Stimulated activated CD4-positive, alpha-beta T cell treated with anti-CD3 and anti-CD28 coated beads, Interleukin-2, amount 100 ng/mL, for 4 hours (primary cell): ENCODE measurements around the gene PFDN2.
A peak's percentile ranks its signal among the peaks of the same experiment; 100 is the strongest.
"Not testable (repeated sequence)": the region's sequence is repeated elsewhere in the genome, so short reads cannot be mapped to it uniquely, and the experiment has no call there.

Experiments
- DNase-seq: peaks from one replicate; pipeline ENCODE4 v3.0.0-alpha.2; 2020; ENCODE audit warnings: low read depth

PFDN2 gene

GRCh38 chr1:161138431-161138830 lies 20.6 kb upstream of the PFDN2 start:
- DNase-seq, result no peak

- DNase-seq, result no peak
Observed at GRCh38 chr1:161137881-161138280, 20.0 kb upstream of the PFDN2 start.

GRCh38 chr1:161133220-161133740 lies 15.4 kb upstream of the PFDN2 start:
- no peak for DNase-seq

DNA sequence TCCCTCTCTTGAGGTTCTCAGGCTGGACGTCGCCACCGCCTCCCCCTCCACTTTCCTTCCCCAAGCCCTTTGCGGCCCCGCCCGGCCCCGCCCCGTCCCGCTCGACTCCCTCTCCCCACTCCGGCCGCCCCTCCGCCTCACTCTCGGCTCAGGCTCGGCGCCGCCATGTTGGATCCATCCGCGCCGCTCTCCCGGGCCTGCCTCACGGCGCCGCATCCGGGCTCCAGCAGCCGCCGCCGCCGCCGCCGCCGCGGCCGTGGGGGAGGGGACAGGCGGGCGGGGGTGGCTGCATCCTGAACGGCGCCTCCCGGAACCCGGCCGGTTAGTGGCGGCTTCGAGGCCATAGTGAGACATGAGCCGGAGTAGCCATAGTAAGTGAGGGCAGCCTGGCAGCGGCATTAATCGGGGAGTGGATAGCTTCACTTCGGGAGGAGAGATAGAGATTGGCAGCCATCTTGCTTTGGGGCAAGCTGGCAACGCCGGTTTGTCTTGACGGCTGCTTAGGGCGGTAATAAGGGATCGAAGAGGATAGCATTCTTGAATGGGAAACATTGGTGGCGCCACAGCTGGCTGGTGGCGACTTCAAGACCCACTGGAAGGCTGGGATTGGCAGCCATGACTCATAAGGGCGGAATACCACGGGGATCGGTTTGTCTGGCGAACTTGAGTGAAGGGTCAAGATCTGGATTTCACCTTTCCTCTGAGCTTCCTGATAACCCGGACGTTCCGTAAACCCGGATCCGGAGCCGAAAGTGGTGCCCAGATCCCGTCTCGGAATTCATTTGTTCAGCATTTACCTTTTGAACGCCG lies 14.8 kb upstream of the PFDN2 start, which contains the start of gene DEDD:
Gene DEDD (minus strand): TSS at position 258 of the 810 bp plus-strand sequence. CDS start 8,205 bp downstream, outside the sequence.
- DNase-seq, result peak; percentile 88

DNA sequence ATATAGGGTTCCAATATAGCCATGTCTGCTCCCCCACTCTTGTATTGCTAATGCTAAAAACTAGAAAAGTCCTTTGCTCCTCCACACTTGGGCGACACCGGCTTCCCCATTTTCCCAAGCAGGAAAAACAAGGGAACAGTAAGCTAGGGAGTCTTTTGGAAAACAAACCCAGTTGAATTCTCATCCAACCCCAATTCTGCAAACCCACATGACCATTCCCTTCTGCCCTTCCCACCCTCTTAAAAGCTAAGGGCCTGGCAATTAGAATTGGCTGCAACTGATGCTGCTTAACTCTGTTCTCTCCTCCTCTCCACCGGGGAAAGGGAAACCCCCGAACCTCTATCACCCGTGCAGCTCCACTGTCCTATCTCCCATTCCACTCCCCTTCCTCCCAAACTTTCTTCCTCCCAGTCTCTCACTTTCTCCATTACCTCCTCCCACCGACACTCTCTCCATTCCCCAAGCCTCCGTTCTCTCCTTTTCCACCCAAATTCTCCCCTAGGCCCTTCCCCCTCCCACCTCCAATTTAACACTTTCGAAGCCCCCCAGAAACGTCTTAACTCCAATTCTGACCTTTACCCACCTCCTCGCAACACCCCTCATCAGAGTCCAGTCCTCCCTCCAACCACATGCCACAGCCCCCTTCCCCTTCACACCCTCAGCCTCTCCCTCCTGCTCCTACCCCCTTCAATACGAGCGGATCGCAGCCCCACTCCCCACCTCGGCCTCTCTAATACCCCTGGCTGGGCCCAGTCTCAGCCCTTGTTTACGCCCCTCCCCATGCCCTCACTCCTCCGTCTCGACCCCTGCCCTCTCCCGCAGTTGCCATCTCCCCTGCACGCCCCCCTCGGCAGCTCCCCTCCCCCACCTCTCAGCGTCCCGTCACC lies 13.9 kb upstream of the PFDN2 start:
- DNase-seq, result no peak

DNA sequence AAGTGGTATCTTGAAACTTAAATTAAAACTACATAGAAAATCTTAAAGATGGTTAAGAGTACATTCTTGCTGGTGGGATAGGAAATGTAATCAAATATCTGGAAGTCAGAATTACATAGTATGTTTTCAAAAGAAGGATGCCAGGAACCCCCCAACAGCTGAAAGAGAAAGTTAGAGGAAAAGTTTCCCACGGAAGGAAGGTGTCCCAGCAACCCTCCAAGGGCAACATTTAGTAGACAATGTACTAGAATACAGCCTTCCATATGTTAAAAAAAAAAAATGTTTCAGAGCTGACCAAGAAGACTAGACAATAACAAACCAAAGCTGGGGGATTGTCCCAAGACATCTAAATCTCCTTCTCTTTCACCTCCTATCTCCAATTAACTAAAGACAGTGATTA lies 12.4 kb upstream of the PFDN2 start:
- DNase-seq, result no peak

GRCh38 chr1:161128591-161129420 lies 11.0 kb upstream of the PFDN2 start:
- no peak for DNase-seq

GRCh38 chr1:161127649-161128048 lies 9.8 kb upstream of the PFDN2 start:
- no peak for DNase-seq

GRCh38 chr1:161122967-161123366 lies 5.1 kb upstream of the PFDN2 start:
- no peak for DNase-seq

DNA sequence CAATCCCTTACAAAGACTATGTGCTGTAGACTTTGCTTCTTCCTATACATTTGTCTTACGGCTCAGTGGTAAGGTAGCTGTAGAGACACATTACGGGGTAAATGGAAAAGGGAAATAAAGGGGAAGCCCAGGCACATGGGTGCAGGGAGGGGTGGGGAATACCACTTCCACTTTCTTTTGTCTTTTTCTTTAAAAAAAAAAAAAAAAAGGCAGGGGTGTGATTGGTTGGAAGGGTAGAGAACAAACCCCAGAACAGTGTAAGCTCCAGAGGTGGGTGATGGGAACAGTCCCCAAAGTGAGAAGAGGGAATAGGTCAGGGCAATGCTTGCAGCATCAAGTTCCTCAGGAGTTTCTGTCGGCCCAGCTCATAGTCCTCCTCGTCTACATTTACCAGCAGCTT lies 4.0 kb upstream of the PFDN2 start:
- DNase-seq, result no peak

DNA sequence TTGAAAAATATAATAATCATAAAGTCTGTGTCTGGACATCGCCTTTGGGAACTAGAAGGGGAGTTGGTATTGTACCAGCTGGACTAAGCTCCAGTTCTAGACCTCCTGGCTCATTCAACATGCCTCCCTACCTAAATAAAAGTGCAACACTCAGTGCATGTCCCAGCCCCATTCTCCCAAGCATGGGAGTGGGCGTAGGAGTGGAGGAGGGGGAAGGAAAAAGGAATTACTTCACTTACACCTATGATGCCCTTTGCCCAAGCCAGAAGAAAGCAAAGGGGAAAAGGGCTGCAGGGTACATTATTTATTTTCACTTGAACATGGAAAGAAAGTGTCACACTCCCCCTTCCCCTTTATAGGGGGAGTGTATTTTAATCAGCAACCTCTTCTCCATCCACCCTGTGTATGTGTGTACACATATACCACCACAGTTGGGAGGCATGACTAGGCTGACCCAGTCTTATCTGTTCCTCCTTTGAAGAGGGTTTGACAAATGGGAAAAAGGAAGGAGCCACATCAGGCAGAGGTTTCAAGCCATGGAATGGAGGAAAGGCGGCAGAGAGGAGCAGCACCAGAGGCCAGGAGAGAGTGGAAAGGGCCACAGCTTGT lies 3.3 kb upstream of the PFDN2 start:
- DNase-seq, result no peak

DNA sequence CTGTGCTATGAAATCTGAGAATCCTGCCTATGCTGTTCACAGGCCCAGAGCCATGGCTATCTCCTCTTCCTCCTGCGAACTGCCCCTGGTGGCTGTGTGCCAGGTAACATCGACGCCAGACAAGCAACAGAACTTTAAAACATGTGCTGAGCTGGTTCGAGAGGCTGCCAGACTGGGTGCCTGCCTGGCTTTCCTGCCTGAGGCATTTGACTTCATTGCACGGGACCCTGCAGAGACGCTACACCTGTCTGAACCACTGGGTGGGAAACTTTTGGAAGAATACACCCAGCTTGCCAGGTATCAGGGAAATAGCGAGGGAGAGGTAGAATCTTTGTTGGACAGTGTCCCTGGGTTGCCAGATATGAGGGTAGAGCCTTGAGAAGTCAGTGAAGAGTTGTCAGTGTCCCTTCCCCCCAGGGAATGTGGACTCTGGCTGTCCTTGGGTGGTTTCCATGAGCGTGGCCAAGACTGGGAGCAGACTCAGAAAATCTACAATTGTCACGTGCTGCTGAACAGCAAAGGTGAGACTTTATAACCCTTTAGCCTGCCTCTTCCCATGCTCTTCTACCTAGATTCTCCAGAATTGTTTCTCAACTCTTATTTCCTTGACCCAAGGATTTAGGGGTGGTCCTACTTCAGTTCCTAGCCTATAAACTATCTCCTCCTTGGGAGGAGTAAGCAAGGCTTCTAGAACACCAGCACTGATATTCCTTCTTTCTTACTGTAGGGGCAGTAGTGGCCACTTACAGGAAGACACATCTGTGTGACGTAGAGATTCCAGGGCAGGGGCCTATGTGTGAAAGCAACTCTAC lies 1.5 kb upstream of the PFDN2 start:
- peak; percentile 65 for DNase-seq

- not testable (repeated sequence) for DNase-seq
Observed at GRCh38 chr1:161115961-161116360, 1.9 kb downstream of the PFDN2 start.

DNA sequence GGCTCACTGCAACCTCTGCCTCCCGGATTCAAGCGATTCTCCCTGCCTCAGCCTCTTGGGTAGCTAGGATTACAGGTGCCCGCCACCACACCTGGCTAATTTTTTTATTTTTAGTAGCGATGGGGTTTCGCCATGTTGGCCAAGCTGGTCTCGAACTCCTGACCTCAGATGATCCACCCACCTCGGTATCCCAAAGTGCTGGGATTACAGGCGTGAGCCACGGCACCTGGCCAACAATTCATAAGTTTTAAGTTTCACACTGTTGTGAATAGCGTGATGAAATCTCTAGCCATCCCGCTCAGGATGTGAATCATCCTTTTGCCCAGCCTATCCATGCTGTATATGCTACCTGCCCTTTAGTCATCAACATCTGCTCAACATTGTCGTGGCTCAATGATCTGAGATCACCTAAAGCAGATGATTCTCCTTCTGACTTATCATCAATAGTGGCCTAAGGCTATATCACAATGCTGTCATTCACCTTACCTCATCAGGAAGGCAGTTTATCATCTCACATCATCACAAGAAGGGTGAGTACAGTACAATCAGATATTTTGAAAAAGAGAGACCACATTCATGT lies 2.6 kb downstream of the PFDN2 start:
- no peak for DNase-seq

DNA sequence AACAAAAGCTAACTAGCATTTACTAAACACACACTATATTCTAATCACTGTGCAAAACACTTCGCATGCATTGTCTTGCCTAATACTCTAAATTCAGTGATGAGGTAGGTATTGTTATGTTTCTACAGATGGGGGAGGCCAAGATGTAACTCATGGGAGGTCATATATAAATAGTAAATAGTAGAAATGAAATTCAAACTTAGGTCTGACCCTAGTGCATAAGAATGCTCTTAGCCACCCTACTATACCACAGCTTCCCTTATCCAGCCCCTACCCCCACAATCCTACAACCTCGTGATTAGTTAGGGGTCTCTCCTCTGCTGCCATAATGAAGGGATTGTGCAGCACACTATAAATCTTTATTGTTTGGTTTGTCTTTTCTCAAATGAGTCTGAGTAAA lies 3.3 kb downstream of the PFDN2 start:
- DNase-seq, result no peak

DNA sequence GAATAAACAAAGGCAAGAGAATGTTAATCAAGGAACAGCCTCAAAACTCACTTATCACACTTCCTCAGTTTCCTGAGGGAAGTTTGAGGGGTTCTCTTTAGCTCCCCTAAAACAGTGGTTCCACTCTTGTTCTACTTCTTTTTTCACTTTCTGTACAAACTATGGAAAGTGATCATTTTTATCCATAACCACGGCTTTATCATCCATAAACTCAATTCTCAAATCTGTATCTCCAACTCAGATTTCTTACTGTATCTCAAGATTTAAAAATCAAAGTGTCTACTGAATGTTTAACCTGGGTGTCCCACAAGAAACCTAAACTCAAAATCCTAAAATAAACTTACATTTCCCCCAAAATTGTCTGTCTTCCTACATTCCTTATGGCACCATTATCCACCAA lies 3.9 kb downstream of the PFDN2 start:
- no peak for DNase-seq

DNA sequence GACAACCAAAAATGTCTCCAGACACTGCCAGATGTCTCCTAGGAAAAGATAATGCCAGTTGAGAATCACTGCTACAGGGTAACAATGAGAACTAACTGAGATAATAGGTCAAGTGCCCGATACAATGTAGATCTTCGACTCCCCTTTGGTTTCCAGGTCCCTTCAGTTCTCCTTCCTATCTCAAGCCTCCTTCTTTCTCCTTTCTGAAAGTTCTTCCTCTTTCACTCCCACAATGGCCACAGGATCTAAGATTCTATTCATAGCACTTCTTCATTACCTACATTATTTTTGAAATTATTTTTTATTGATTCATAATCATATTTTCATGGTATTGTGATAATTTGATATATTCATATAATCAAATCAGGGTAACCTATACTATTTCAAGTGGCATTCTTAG lies 6.3 kb downstream of the PFDN2 start:
- no peak for DNase-seq

DNA sequence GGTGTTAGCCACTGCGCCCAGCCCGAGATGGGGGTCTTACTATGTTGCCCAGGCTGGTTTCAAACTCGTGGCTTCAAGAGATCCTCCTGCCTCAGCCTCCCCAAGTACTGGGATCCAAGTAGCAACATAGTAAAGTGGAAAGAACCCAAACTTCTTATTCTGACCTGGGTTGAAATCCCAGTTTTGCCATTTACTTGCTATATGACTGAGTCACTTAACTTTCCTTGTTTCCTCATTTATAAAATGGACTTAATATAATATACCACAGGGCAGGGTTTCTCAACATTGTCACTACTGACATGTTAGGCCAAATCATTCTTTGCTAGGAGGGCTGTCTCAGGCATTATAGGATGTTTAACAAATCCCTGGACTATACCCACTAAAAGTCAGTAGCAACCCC lies 6.7 kb downstream of the PFDN2 start:
- DNase-seq, result no peak

DNA sequence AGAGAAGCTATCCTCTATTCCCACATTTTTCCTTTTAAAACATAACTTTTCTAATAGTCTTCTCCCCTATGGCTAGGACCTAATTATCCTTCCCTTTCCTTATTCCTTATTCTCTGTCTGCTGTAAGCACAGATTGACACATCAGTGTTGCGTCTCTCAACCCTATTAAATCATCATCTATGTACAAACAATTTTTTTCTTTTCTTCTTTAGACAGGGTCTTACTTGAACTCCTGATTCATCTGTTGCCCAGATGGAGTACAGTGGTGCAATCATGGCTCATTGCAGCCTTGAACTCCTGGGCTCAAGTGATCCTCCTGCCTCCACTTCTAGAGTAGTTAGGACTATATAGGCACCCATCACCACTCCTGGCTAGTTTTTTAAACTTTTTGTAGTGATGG lies 11.4 kb downstream of the PFDN2 start:
- DNase-seq, result no peak

GRCh38 chr1:161100556-161100955 lies 17.3 kb downstream of the PFDN2 start:
- DNase-seq, result no peak
